Dendritic cell treated with granulocyte-macrophage colony-stimulating factor and Interleukin-4, amounts not matched to agents 40 ng/mL and 50 ng/mL, for 4 days (primary cell): ENCODE data around the gene INTS14.
A peak's percentile ranks its signal among the peaks of the same experiment; 100 is the strongest.
"Not testable (repeated sequence)": the region's sequence is repeated elsewhere in the genome, so short reads cannot be mapped to it uniquely, and the experiment has no call there.

Experiments
- H3K27ac Mint-ChIP-seq: one replicate; pipeline ENCODE4 v1.8.0; 2022; ENCODE audit warnings: mild to moderate bottlenecking, mixed read lengths
- H3K27me3 Mint-ChIP-seq: one replicate; pipeline ENCODE4 v1.8.0; 2022; ENCODE audit warnings: mild to moderate bottlenecking, mixed read lengths
- H3K36me3 Mint-ChIP-seq: one replicate; pipeline ENCODE4 v1.8.0; 2022; ENCODE audit warnings: low read depth, mixed read lengths
- H3K4me1 Mint-ChIP-seq: one replicate; pipeline ENCODE4 v1.8.0; 2022; ENCODE audit warnings: low read depth, mixed read lengths
- H3K4me3 Mint-ChIP-seq: one replicate; pipeline ENCODE4 v1.8.0; 2022; ENCODE audit warnings: mild to moderate bottlenecking, moderate library complexity, mixed read lengths
- H3K9me3 Mint-ChIP-seq: one replicate; pipeline ENCODE4 v1.8.0; 2022; ENCODE audit warnings: mixed read lengths
- intact Hi-C: fragments of 100-400 bp; cut with micrococcal nuclease; formaldehyde crosslinking; loops from one replicate; pipeline ENCODE4 v1.15.0; 2022

The INTS14 gene

GRCh38 chr15:65551183-65551582 lies 59.7 kb downstream of the INTS14 start:
- Mint-ChIP-seq H3K36me3 (peaks cover 13% of the 10 kb centered on the region), H3K9me3 (no peaks in the 10 kb centered on the region), H3K4me3 (no peak overlapping the region), H3K4me1 (peaks cover 5% of the 10 kb centered on the region), H3K27me3 (no peaks in the 10 kb centered on the region), H3K27ac (no peak overlapping the region)
- intact Hi-C loops = no loop called here

- Mint-ChIP-seq H3K4me1 (peaks cover 5% of the 10 kb centered on the region), H3K36me3 (peaks cover 12% of the 10 kb centered on the region), H3K27ac (no peak overlapping the region), H3K4me3 (no peak overlapping the region), H3K27me3 (no peaks in the 10 kb centered on the region), H3K9me3 (no peaks in the 10 kb centered on the region)
- intact Hi-C loops = no loop called here
Measured at GRCh38 chr15:65550681-65551098, 60.2 kb downstream of the INTS14 start.

- intact Hi-C loops, H3K9me3 Mint-ChIP-seq, H3K27me3 Mint-ChIP-seq, H3K4me3 Mint-ChIP-seq, H3K36me3 Mint-ChIP-seq, H3K27ac Mint-ChIP-seq, H3K4me1 Mint-ChIP-seq: not testable (repeated sequence)
Measured at GRCh38 chr15:65549288-65549687, 61.6 kb downstream of the INTS14 start.

- no peak overlapping the region for H3K4me3 Mint-ChIP-seq
- intact Hi-C loops = no loop called here
- no peak overlapping the region for H3K27ac Mint-ChIP-seq
- H3K27me3 Mint-ChIP-seq = no peaks in the 10 kb centered on the region
- no peaks in the 10 kb centered on the region for H3K9me3 Mint-ChIP-seq
- H3K4me1 Mint-ChIP-seq = peaks cover 5% of the 10 kb centered on the region
- no peaks in the 10 kb centered on the region for H3K36me3 Mint-ChIP-seq
Measured at GRCh38 chr15:65547841-65548240, 63.1 kb downstream of the INTS14 start.

GRCh38 chr15:65541231-65541820 lies 69.6 kb downstream of the INTS14 start:
- no peaks in the 10 kb centered on the region for H3K36me3 Mint-ChIP-seq
- no peak overlapping the region for H3K27ac Mint-ChIP-seq
- H3K4me1 Mint-ChIP-seq = no peaks in the 10 kb centered on the region
- no peak overlapping the region for H3K4me3 Mint-ChIP-seq
- H3K9me3 Mint-ChIP-seq = no peaks in the 10 kb centered on the region
- no peaks in the 10 kb centered on the region for H3K27me3 Mint-ChIP-seq
- intact Hi-C loops = no loop called here

- no peaks in the 10 kb centered on the region for H3K27me3 Mint-ChIP-seq
- intact Hi-C loops = no loop called here
- H3K36me3 Mint-ChIP-seq = no peaks in the 10 kb centered on the region
- no peaks in the 10 kb centered on the region for H3K4me1 Mint-ChIP-seq
- H3K27ac Mint-ChIP-seq = no peak overlapping the region
- H3K9me3 Mint-ChIP-seq = no peaks in the 10 kb centered on the region
- H3K4me3 Mint-ChIP-seq = no peak overlapping the region
Measured at GRCh38 chr15:65540314-65540713, 70.6 kb downstream of the INTS14 start.

GRCh38 chr15:65535192-65535591 lies 75.7 kb downstream of the INTS14 start:
- no peaks in the 10 kb centered on the region for H3K4me1 Mint-ChIP-seq
- intact Hi-C loops = no loop called here

GRCh38 chr15:65533057-65533756 lies 77.7 kb downstream of the INTS14 start:
- Mint-ChIP-seq H3K9me3 (no peaks in the 10 kb centered on the region), H3K36me3 (no peaks in the 10 kb centered on the region), H3K27me3 (no peaks in the 10 kb centered on the region), H3K4me1 (peaks cover 7% of the 10 kb centered on the region), H3K4me3 (no peak overlapping the region), H3K27ac (no peak overlapping the region)
- intact Hi-C loops = no loop called here

More at GRCh38 chr15:65535192-65535591, 75.7 kb downstream of the INTS14 start:
- Mint-ChIP-seq H3K27me3 (no peaks in the 10 kb centered on the region), H3K9me3 (no peaks in the 10 kb centered on the region), H3K36me3 (no peaks in the 10 kb centered on the region), H3K4me3 (no peak overlapping the region), H3K27ac (no peak overlapping the region)

GRCh38 chr15:65532738-65533051 lies 78.2 kb downstream of the INTS14 start:
- Mint-ChIP-seq H3K27me3 (no peaks in the 10 kb centered on the region), H3K4me1 (peaks cover 7% of the 10 kb centered on the region), H3K36me3 (no peaks in the 10 kb centered on the region), H3K9me3 (no peaks in the 10 kb centered on the region), H3K4me3 (no peak overlapping the region), H3K27ac (no peak overlapping the region)
- intact Hi-C loops = no loop called here

- Mint-ChIP-seq H3K4me1 (peaks cover 7% of the 10 kb centered on the region), H3K4me3 (peak within 1 kb of the TSS; percentile 80), H3K27me3 (no peaks in the 10 kb centered on the region), H3K27ac (peak within 1 kb of the TSS; percentile 51), H3K36me3 (no peaks in the 10 kb centered on the region), H3K9me3 (no peaks in the 10 kb centered on the region)
- intact Hi-C loops = loop anchor here (1.0 kb wide), 1 partner anchor 13 kb away; the partner anchor contains the start of gene DPP8
Measured at GRCh38 chr15:65530318-65531111, 80.4 kb downstream of the INTS14 start, which contains the start of gene HACD3. HACD3 (plus strand) TSS chr15:65530463; CDS start chr15:65530632, 169 bp downstream.

- no peaks in the 10 kb centered on the region for H3K9me3 Mint-ChIP-seq
- peak overlapping the region; percentile 51 for H3K27ac Mint-ChIP-seq
- peak overlapping the region; percentile 80 for H3K4me3 Mint-ChIP-seq
- H3K27me3 Mint-ChIP-seq = no peaks in the 10 kb centered on the region
- H3K36me3 Mint-ChIP-seq = no peaks in the 10 kb centered on the region
- H3K4me1 Mint-ChIP-seq = peaks cover 7% of the 10 kb centered on the region
- intact Hi-C loops = loop anchor here (1.0 kb wide), 1 partner anchor 13 kb away; the partner anchor contains the start of gene DPP8
Measured at GRCh38 chr15:65529762-65530317, 81.1 kb downstream of the INTS14 start.
